K562 (cell line): ENCODE data around the gene RER1. TPM values are rescaled to one million over a fixed set of nuclear protein-coding genes. Genes with fewer than 3 reads are reported as not detected.

ENCODE experiments used
- ATAC-seq: fragments of 200-7000 bp; cut with Tn5 transposase; 3 replicates; pipeline ENCODE4 v1.9.1; 2020; ENCODE audit warnings: moderate library complexity
- BruUV-seq: library from RNA; stranded (reverse); fragments of 400-500 nt; replicated peaks from 2 replicates; lab custom pipeline; 2021; lab: Mats Ljungman, UMichigan
- CTCF ChIA-PET: fragments of 300-600 bp; formaldehyde crosslinking; extraction: SDS; loops from one replicate; lab custom pipeline; 2021; ENCODE audit warnings: low intra/inter-chr PET ratio; lab: Yijun Ruan, JAX
- POLR2A ChIA-PET: fragments of 300-600, 350-650 bp; sonication (Branson Sonifier 250); formaldehyde crosslinking; extraction: SDS; loops from one replicate; lab custom pipeline; 2021; ENCODE audit warnings: antibody characterized with exemption, inconsistent platforms; lab: Yijun Ruan, JAX
- DNase-seq, 4 experiments: peaks; one replicate each; pipeline versions ENCODE4 v3.0.0 to v3.0.0-alpha.2; 2011 to 2018; ENCODE audit warnings: low spot score in 3 of 4, mixed read lengths in 3 of 4; ENCODE audit errors: extremely low read depth in 1 of 4
- FAIRE-seq: peaks from 2 replicates; lab custom pipeline; 2011; peaks lifted over from hg19 to GRCh38; lab: Jason Lieb, UNC
- H2AFZ ChIP-seq: 2 replicates; pipeline ENCODE4 v1.6.0; 2011; ENCODE audit warnings: low read depth, low read length, control low read depth, inconsistent platforms
- H3K27ac ChIP-seq: fragments of 200-600 bp; 3 replicates; pipeline ENCODE4 v1.8.0; 2011; ENCODE audit warnings: low read depth, mild to moderate bottlenecking, control low read depth, inconsistent platforms, low read length, moderate library complexity, mixed read lengths; ENCODE audit errors: extremely low read depth
- H3K27me3 ChIP-seq, 2 experiments: fragments of 300-600 bp in 1 of 2; 2 replicates in 1 of 2; 3 replicates in 1 of 2; pipeline versions ENCODE4 v1.6.0 to v1.8.0; 2011; ENCODE audit warnings: inconsistent platforms in 2 of 2, low read length in 2 of 2, mild to moderate bottlenecking in 1 of 2, mixed read lengths in 1 of 2, moderate library complexity in 1 of 2; ENCODE audit not compliant: control insufficient read depth in 2 of 2, insufficient read depth in 2 of 2
- H3K36me3 ChIP-seq: fragments of 300-600 bp; 3 replicates; pipeline ENCODE4 v1.8.0; 2011; ENCODE audit warnings: mild to moderate bottlenecking, low read length, inconsistent platforms; ENCODE audit not compliant: control insufficient read depth, insufficient read depth
- H3K4me1 ChIP-seq, 2 experiments: fragments of 200-600 bp in 1 of 2; replicated peaks in 1 of 2; 2 replicates in 1 of 2; 3 replicates in 1 of 2; pipeline versions ENCODE4 v1.5.1 to v1.8.0; 2011; ENCODE audit warnings: inconsistent platforms in 2 of 2, low read length in 2 of 2, mild to moderate bottlenecking in 1 of 2, mixed read lengths in 1 of 2, moderate library complexity in 1 of 2; ENCODE audit not compliant: control insufficient read depth in 2 of 2, insufficient read depth in 2 of 2
- H3K4me2 ChIP-seq: 2 replicates; pipeline ENCODE4 v1.6.1; 2011; ENCODE audit warnings: low read length, control low read depth, inconsistent platforms, mixed read lengths; ENCODE audit not compliant: insufficient read depth
- H3K4me3 ChIP-seq: fragments of 200-600 bp; sonication (generic), shearing (Covaris generic); 2 replicates; pipeline ENCODE4 v1.5.1; 2016; ENCODE audit warnings: control low read depth, inconsistent platforms
- H3K79me2 ChIP-seq: fragments of 200-600 bp; 3 replicates; pipeline ENCODE4 v1.8.0; 2011; ENCODE audit warnings: low read length, inconsistent platforms; ENCODE audit not compliant: control insufficient read depth, insufficient read depth
- H3K9ac ChIP-seq, 2 experiments: 2 replicates each; pipeline versions ENCODE4 v1.6.0 to v1.6.1; 2011; ENCODE audit warnings: low read depth in 2 of 2, low read length in 2 of 2, control low read depth in 1 of 2, inconsistent platforms in 1 of 2, mild to moderate bottlenecking in 1 of 2, mixed read lengths in 1 of 2; ENCODE audit not compliant: insufficient read depth in 1 of 2
- H3K9me1 ChIP-seq: one replicate; pipeline ENCODE4 v1.6.0; 2011; ENCODE audit warnings: inconsistent platforms, mild to moderate bottlenecking, low read length, moderate library complexity; ENCODE audit not compliant: control insufficient read depth, insufficient read depth
- H3K9me3 ChIP-seq: replicated peaks from 2 replicates; pipeline ENCODE4 v1.5.1; 2011; ENCODE audit warnings: low read depth, low read length, inconsistent platforms; ENCODE audit not compliant: control insufficient read depth, insufficient read depth
- H4K20me1 ChIP-seq: replicated peaks from 2 replicates; pipeline ENCODE4 v1.6.1; 2011; ENCODE audit warnings: low read length, inconsistent platforms, mixed read lengths; ENCODE audit not compliant: control insufficient read depth, insufficient read depth
- BCL6 ChIP-seq: fragments of 250-450 bp; sonication (Bioruptor Pico); IDR thresholded peaks from 2 replicates; pipeline ENCODE4 v1.4.0; 2020
- CC2D1A ChIP-seq: fragments of 450-650 bp; IDR thresholded peaks from 2 replicates; pipeline ENCODE4 v1.6.1; 2017; ENCODE audit warnings: mild to moderate bottlenecking
- CEBPB ChIP-seq: fragments of 450-650 bp; IDR thresholded peaks from 2 replicates; pipeline ENCODE4 v1.6.1; 2016; ENCODE audit warnings: missing genetic modification characterization, missing compliant biosample characterization
- EZH2 ChIP-seq: IDR thresholded peaks from 2 replicates; pipeline ENCODE4 v1.6.1; 2012; ENCODE audit warnings: low read depth, mild to moderate bottlenecking, inconsistent platforms, low read length, borderline replicate concordance
- RBM17 ChIP-seq: fragments of 200-400 bp; formaldehyde crosslinking; IDR thresholded peaks from 2 replicates; pipeline ENCODE4 v1.6.1; 2017; ENCODE audit warnings: low read depth, mild to moderate bottlenecking, low read length, borderline replicate concordance
- ZNF12 ChIP-seq: sonication (generic); formaldehyde crosslinking; IDR thresholded peaks from 2 replicates; pipeline ENCODE4 v1.4.0; 2020; ENCODE audit warnings: mild to moderate bottlenecking, missing genetic modification reagents
- ZNF263 ChIP-seq: sonication (generic); formaldehyde crosslinking; IDR thresholded peaks from 2 replicates; pipeline ENCODE4 v1.8.0; 2022; ENCODE audit warnings: mild to moderate bottlenecking, missing genetic modification reagents, borderline replicate concordance
- WGBS: fragments of 100-300 bp; shearing (Covaris generic); methylation state at CpG from one replicate; pipeline ENCODE4 v1.1.6; 2016; ENCODE audit warnings: low coverage, mixed read lengths; ENCODE audit not compliant: insufficient coverage; ENCODE audit errors: missing lambda C conversion rate; 5-methylcytosine and 5-hydroxymethylcytosine counted together
- in situ Hi-C: fragments of 300-500 bp; cut with MboI; formaldehyde crosslinking; loops from 4 replicates; pipeline ENCODE4 v1.15.0; 2018; ENCODE audit warnings: inconsistent platforms, mixed read lengths
- intact Hi-C: fragments of 100-400 bp; cut with micrococcal nuclease; formaldehyde crosslinking; loops from 2 replicates; pipeline ENCODE4 v1.14.2; 2022
- polyA plus RNA-seq, 8 experiments: library from polyadenylated mRNA; depleted of rRNA in 4 of 8; stranded (reverse) in 5 of 8; unstranded in 3 of 8; fragments of >200 nt; fragmentation: Nextera tagmentation in 2 of 8; fragmentation: Illumina TruSeq in 1 of 8; extraction: Ambion mirVana in 2 of 8; extraction: Trizol in 1 of 8; gene quantifications; 2 replicates each; pipeline versions ENCODE4 v1.2.1 to v1.2.3, GENCODE V29; 2011 to 2014; ENCODE audit warnings: inconsistent platforms in 1 of 8, missing spikeins in 1 of 8
- total RNA-seq, 7 experiments: library from RNA; depleted of rRNA in 6 of 7; stranded (reverse); fragments of >200 nt in 6 of 7; fragmentation: Illumina TruSeq in 2 of 7; extraction: Trizol in 2 of 7; gene quantifications; 2 replicates each; pipeline versions ENCODE4 v1.2.1 to v1.2.3, GENCODE V29; 2011 to 2021; ENCODE audit warnings: low replicate concordance in 1 of 7
- TF ChIP-seq, protein P1 (sequence below): IDR thresholded peaks from 2 replicates; pipeline ENCODE4 v1.6.1; 2011; ENCODE audit not compliant: insufficient read length; ENCODE audit errors: extremely low read depth
- TF ChIP-seq, protein P2 (sequence below): fragments of 450-650 bp; IDR thresholded peaks from 2 replicates; pipeline ENCODE4 v1.6.1; 2016; ENCODE audit warnings: mild to moderate bottlenecking

Gene RER1
- total and polyA plus RNA-seq, 9 of the 15 experiments (the other 6 are each of a cell fraction or from before 2014, with no cell fraction given), result 19.6 to 354 (median 183) TPM

DNA sequence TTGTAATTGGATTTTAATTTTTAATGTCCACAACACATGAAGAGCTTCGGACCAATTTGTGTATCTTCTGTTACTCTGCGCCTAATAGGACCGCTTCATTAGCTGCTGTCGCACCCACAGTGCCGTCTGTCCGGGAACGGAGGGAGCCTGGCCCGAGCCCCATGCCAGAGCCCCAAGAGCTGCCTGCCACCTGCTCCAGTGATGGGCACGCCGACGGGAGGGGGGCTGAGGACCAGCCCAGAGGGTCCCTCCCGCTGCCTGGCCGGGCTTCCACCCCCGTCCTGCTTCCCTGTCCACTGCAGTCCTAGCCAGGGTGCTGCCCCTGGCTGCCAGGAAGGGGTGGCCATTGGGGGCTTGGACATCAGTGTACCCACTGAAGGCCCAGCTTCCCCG lies 54.2 kb downstream of the RER1 start:
- H3K4me2 ChIP-seq, result no peak overlapping the region
- TF ChIP-seq, protein P1, sequence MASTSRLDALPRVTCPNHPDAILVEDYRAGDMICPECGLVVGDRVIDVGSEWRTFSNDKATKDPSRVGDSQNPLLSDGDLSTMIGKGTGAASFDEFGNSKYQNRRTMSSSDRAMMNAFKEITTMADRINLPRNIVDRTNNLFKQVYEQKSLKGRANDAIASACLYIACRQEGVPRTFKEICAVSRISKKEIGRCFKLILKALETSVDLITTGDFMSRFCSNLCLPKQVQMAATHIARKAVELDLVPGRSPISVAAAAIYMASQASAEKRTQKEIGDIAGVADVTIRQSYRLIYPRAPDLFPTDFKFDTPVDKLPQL, result no peak
- TF ChIP-seq CEBPB (tag), result no peak
- TF ChIP-seq CC2D1A, result no peak
- no peak for TF ChIP-seq ZNF12 (CRISPR knock-in tag)
- no peak for TF ChIP-seq ZNF263 (CRISPR knock-in tag)
- TF ChIP-seq BCL6 (CRISPR knock-in tag), result no peak
- TF ChIP-seq, protein P2, sequence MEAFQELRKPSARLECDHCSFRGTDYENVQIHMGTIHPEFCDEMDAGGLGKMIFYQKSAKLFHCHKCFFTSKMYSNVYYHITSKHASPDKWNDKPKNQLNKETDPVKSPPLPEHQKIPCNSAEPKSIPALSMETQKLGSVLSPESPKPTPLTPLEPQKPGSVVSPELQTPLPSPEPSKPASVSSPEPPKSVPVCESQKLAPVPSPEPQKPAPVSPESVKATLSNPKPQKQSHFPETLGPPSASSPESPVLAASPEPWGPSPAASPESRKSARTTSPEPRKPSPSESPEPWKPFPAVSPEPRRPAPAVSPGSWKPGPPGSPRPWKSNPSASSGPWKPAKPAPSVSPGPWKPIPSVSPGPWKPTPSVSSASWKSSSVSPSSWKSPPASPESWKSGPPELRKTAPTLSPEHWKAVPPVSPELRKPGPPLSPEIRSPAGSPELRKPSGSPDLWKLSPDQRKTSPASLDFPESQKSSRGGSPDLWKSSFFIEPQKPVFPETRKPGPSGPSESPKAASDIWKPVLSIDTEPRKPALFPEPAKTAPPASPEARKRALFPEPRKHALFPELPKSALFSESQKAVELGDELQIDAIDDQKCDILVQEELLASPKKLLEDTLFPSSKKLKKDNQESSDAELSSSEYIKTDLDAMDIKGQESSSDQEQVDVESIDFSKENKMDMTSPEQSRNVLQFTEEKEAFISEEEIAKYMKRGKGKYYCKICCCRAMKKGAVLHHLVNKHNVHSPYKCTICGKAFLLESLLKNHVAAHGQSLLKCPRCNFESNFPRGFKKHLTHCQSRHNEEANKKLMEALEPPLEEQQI, result no peak
- no peak for TF ChIP-seq EZH2
- no peak for TF ChIP-seq RBM17
- intact Hi-C loops (no loop called here), in situ Hi-C loops (no loop called here)
- ChIA-PET CTCF (no interaction called here), POLR2A (interaction anchor here (0.6 to 2.0 kb wide), 5 partner anchors 11 to 217 kb away, joined by 3 to 10 read pairs (median 4); no protein-coding TSS in a partner anchor)
- 6% methylated on average over 15 of the region's 15 CpGs for WGBS
- no peak overlapping the region for H3K4me3 ChIP-seq
- BruUV-seq, result no TSS peak
- H3K9ac ChIP-seq, result no peak overlapping the region
- DNase-seq (no peak), FAIRE-seq (no peak), ATAC-seq (no peak)
- H2AFZ ChIP-seq, result no peak overlapping the region
- no peaks in the 10 kb centered on the region for H3K36me3 ChIP-seq
- peaks cover 0 to 52% of the 10 kb centered on the region in 2 experiments; a peak in 3 of 5 replicates for H3K4me1 ChIP-seq
- no peak overlapping the region for H3K27ac ChIP-seq
- H3K9me1 ChIP-seq, result no peaks in the 10 kb centered on the region
- peaks cover 13% of the 10 kb centered on the region for H4K20me1 ChIP-seq
- peaks cover 18 to 75% of the 10 kb centered on the region in 2 experiments; a peak in 4 of 5 replicates for H3K27me3 ChIP-seq
- H3K79me2 ChIP-seq, result no peaks in the 10 kb centered on the region
- no peaks in the 10 kb centered on the region for H3K9me3 ChIP-seq
